Stimulated activated CD8-positive, alpha-beta memory T cell treated with anti-CD3 and anti-CD28 coated beads, Interleukin-12 subunit alpha, Interleukin-12 subunit beta, amount 100 ng/mL, for 4 hours (primary cell): ENCODE measurements around the gene TBCD.

ENCODE experiments used
- DNase-seq: peaks from one replicate; pipeline ENCODE4 v3.0.0-alpha.2; 2020; ENCODE audit warnings: low read depth

TBCD gene

DNA sequence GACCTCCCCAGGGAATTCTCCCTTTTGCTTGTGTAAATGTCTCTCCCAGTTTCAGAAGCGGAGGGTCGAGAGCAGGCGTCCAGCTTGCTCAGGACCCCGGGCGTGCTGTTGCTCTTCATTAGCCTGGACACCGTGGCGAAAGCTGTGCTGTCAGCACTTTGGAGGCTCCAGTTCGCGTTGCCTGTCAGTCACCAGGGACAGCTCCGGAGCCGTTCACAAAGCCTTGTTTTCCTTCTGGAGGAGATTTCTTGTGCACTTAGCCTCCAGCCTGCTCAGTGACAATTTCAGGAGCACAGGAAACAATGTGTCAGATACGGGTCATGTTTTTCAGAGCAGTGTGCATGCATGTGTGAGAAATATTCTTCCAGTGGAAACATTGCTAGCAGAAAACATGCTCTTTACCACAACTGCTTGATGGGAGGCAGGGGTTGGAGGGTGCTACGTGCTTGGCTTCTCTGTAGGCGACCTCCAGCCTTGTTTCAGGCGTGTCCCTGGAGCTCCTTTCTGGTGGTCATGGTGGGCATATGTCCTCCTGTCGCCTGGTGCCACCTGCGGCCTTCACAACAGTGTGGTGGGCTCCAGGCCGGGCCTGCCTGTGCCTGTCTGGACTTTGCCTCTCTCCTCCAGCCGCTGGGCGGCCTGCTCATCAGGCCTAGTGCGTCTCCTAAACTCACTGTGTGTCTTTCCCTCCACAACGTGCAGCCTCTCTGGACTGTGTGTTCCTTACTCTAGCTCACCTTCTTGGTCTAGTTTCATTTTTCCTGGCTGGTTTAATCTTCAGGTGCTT lies 59.0 kb downstream of the TBCD start:
- no peak for DNase-seq

DNA sequence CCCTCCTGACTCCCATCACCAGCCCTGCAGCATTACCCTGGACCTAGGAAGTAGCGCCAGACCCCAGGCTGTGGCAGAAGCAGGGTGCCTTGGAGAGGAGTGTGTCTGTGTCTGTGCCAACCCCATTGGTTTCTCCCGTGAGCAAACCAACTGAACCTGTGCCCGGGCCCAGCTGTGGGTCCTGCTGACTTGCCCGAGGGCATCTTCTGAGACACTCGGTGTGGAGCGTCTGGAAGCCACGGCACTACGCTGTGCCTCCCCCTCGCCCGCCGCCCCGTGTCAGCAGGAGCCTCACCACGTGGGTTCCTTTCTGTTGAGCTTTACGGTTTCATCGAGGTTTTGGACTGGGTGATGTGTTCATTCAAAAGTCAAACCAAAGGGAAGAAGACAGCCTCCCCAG lies 60.2 kb downstream of the TBCD start:
- no peak for DNase-seq

GRCh38 chr17:82812601-82813000 lies 60.7 kb downstream of the TBCD start:
- no peak for DNase-seq

DNA sequence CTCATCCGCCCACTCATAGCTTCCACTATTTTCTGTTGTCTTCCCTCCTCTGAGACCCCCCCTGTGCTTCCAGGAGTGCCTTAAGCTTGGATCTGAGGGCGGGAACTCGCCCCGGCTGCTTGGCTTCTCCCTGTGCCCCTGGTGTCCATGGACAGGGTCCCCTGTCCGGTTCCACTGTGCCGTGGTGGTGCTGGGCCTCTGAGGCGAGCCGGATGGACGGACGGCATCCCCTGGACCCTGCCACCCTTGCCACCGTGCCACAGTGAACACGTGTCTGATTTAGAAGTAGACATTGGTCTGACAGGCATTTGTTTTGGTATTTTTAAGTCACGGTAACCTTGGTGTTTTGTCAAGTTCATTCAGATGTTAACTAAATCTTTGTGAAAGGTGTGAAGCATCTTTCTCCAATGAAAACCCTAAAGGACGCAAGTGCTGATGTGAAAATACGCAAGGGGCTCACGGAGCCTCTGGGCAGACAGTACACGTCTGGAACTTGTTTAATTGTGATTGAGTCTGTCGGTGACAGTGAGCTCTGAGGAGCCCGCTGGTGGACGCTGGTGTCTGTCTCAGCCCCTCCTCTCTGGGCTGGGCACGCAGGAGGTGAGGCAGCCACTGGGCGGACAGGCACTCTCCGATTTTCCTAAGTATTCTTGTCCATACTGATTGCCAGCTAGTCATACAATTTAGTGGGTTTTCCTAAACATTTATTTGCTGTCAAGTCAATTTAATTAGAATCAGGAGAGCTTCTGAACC lies 61.6 kb downstream of the TBCD start:
- no peak for DNase-seq

- no peak for DNase-seq
These were observed 63.0 kb downstream of the TBCD start for GRCh38 chr17:82814834-82815233.

DNA sequence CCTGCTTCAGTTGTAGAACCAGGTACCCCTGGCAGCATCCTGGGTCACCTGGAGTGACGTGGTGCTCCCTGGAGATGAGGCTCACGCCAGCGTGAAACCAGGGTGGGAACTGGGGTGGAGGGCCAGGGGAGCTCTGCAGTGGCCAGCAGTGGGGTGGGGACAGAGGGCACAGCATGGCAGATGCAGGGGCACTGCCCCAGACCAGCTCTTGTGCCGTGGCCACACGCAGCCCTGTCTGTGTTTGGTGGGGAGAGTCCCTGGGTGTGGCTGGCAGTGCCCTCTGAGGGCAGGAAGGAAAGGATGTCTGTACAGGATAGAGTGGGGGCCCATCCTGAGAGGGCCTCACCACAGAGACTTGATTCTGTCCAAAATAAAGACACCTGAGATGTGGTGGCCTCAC lies 63.5 kb downstream of the TBCD start:
- no peak for DNase-seq

DNA sequence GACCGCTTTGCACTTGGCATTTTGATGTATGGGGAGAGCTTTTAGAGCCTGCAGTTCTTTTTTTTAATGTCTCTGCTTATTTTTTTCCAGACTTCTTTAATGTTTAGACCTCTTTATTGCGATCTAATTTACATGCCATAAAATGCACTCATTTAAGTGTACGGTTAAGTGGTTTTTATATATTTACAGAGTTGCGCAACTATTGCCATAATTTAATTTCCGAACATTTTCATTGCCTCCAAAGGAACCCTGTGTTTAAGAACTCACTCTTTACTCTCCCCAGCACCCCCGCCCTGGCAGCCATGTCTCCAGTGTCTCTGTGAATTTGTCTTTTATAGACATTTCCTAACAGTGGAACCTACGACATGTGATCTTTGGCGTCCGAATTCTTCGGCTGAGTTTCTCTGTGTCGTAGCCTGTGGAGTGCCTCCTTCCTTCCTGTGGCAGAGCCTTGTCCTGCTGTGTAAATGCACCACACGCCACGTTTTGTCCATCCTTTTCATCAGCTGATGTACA lies 64.0 kb downstream of the TBCD start:
- no peak for DNase-seq

DNA sequence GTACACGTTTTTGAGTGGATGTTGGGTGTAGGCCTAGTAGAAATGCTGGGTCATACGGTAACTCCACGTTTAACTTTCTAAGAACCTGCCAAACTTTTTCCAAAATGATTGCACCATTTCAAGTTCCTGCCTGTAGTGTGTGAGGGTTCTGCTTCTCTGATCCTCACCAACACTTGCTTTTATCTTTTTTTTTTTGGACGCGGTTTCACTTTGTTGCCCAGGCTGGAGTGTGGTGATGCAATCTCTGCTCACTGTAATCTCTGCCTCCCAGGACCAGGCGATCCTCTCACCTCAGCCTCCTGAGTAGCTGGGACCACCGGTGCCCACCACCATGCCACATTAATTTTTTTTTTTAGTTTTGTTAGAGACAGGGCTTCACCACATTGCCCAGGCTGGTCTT lies 64.5 kb downstream of the TBCD start:
- no peak for DNase-seq

DNA sequence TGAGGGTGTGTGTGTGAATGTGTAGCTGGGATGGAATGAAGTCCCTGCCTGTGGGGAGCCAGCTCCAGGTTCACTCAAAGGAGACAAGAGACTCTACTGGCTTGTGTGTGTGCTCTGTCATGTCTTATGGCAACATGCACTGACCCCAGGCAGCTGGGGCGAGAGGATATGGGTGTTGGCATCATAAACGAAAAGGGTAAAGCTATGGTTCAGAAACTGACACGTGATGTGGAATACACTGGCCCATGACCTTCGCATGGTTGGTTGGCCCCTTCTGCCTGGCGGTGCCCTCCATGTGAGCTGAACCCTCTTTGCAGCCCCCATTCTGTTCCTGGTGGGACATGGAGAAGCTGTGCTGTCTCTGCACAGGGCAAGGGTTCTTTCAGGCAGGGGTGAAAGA lies 66.1 kb downstream of the TBCD start:
- no peak for DNase-seq

- no peak for DNase-seq
These were observed 68.7 kb downstream of the TBCD start for GRCh38 chr17:82820278-82821251.

GRCh38 chr17:82821554-82821953 lies 69.7 kb downstream of the TBCD start:
- DNase-seq, result no peak

DNA sequence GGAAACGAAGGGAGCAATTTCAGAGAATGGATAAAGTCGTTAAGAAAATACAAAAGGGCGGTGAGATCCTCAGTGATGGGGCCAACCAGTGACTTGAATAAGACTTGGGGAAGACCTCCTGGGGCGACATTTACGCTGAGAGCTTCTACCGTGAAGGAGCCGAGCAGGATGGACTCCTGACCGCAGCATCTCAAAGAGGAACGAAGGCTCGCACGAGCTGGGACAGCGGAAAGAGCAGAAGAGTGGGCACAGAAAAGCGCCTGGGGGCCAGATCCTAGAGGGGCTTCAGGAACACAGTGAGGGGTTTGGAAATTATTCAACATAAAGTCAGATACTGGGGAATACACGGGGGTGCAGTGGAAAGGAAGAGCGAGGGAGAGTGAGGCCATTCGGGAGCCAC lies 70.4 kb downstream of the TBCD start:
- DNase-seq, result no peak

DNA sequence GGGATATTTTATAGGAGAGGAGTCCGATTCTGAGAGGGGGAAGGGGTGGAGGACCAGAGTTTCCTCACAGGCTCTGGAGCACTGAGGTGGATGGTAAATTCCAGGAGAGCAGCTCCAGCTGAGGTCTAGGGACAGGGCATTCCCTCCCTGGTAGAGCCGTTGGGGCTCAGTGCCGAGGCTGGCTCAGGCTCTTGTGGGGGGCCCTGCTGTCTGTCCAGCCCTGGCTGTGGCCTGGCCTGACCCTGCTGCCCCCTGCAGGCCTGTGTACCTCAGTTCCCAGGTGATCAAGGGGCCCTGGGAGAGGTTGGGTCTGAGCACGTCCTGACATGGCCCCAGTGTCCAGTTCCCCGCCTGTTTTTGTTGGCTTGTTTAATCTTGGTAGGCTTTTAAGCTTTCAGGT lies 71.1 kb downstream of the TBCD start:
- DNase-seq, result no peak

GRCh38 chr17:82825540-82826124 lies 73.8 kb downstream of the TBCD start:
- DNase-seq, result no peak

DNA sequence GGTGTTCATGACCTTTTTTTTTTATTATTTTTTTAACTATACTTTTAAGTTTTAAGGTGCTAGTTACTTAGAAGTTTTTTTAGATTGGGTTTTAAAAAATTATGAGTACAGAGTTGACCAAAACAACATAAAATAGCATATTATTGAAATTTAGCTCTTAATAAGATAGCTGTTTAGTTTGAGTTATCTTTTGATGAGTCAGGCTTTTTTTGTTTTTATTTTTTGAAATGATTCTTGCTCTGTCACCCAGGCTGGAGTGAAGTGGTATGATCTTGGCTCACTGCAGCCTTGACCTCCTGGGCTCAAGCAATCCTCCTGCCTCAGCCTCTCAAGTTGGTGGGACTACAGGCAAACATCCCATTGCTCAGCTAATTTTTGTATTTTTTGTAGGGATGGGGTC lies 74.3 kb downstream of the TBCD start:
- no peak for DNase-seq

GRCh38 chr17:82826956-82827355 lies 75.1 kb downstream of the TBCD start:
- no peak for DNase-seq

DNA sequence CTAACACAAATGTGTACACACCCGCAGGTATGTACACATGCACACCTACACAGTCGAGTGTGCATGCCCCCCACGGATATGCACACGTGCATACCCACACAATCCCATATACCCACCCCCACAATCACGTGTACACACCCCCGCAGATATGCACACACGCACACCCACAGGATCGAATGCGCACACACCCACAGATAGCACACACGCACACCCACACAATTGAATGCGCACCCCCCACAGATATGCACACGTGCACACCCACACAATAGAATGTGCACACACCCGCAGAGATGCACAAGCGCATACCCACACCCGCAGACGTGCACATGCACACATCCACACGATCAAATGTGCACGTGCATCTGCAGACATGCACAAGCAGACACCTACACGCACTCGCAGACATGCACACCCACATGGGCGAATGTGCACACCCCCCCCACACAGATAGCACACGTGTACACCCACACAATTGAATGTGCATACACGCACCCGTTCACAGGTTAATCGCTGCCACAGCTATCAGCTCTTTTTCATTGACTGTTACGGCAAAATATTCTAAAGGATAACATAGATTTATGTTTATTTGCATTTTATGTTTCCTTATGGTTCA lies 77.1 kb downstream of the TBCD start:
- no peak for DNase-seq

DNA sequence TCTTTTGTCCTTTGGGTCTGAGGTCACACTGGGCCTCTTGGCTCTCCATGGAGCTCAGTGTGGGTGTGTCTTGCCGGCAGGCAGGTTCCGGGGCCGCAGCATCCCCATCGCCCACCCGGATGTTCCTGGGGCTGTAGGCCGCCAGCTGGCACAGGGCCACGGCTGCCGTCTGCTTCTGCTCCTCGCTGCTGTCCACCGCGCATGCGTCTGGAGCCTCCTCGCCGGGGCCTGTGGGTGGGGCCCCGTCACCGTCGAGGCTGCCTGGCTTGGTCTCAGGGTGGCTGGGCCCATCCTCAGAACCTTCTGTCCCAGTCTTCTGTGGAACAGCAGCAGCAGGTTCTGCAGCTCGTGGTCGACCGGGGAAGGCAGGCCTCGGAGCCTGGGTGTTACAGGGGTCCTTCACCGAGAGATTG lies 78.4 kb downstream of the TBCD start:
- DNase-seq, result no peak

DNA sequence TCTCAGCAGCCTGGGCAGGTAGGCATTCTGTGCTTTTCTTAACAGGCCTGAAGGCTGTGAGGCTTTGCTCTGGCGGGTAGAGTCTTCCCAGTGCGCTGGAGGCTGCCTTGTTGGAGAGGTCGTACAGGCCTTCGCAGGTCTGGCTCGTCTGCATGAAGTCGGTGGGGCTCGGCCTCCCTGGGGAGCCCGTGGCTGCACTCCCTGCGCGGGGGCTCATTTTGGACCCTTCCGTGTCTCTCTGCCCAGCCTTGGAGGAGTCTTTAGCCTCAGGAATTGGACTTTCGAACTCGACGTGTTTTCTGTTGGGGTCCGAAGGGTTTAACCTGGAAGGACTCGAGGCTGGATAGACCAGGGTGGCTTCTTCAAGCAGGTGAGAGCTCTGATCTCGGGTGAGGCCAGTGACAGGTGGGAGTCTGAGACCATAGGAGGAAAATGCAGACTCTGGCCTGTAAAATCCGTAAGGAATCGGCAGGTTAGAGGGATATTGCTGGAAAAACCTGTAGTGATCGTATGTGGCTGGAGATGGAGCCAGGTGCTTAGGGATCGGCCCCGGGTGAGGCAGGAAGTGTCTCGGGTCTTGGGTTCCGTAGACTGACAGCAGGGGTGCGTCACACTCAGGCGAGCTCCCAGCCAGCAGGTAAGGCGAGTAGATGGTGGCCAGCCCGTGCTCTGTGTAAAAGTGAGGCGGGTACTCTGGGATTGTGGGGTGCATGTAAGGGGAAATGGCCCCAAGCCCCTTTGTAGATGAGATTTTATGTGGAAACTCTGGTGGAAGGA lies 79.4 kb downstream of the TBCD start:
- DNase-seq, result no peak

- no peak for DNase-seq
These were observed 79.9 kb downstream of the TBCD start for GRCh38 chr17:82831818-82832200.

GRCh38 chr17:82832411-82832810 lies 80.5 kb downstream of the TBCD start:
- DNase-seq, result no peak
